Stimulated activated CD4-positive, alpha-beta T cell treated with anti-CD3 and anti-CD28 coated beads, Interleukin-4, amount 100 ng/mL, for 48 hours (primary cell): ENCODE results near the gene NR1I3.

Experiments
- DNase-seq, 2 donors: peaks; one replicate each; pipeline ENCODE4 v3.0.0-alpha.2; 2020; ENCODE audit warnings: low read depth in 2 of 2

The NR1I3 gene

DNA sequence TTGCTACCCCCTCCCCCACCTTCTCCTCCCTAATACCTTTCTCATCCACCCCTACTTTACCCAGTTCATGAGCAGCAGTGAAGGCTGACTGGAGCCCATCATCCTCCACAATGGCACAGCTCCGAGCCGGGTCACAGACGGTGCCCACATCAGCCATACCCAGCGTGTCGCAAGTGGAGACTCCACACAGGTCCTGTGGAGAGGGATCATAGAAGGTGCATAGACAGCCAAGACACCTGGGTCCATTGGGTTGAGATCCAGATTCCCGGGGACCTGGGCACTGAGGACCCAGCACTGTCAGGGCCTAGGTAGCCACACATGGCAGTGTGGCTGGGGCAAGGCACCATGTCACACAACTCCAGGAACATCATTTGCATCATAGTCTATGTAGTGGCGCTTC, 41.9 kb downstream of the NR1I3 start:
- no peak for DNase-seq

DNA sequence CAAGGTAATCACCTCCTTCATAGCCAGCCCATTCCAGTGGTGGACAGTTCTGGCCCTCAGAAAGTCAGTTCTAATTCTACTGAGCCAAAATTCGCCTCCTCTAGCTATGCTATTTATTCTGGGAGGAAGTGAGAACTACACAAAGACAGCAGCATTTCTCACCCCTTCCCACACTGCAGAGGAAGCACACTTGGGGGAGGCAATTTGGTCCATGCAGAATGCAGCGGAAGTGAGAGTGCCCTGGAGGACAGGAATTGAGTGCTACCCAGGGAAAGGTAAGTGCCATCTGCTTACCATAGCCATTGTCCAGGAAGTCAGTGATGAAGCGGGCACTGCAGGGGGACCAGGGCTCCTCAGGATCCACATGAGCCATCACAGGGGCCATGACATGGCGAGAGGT, 42.8 kb downstream of the NR1I3 start:
- no peak for DNase-seq

DNA sequence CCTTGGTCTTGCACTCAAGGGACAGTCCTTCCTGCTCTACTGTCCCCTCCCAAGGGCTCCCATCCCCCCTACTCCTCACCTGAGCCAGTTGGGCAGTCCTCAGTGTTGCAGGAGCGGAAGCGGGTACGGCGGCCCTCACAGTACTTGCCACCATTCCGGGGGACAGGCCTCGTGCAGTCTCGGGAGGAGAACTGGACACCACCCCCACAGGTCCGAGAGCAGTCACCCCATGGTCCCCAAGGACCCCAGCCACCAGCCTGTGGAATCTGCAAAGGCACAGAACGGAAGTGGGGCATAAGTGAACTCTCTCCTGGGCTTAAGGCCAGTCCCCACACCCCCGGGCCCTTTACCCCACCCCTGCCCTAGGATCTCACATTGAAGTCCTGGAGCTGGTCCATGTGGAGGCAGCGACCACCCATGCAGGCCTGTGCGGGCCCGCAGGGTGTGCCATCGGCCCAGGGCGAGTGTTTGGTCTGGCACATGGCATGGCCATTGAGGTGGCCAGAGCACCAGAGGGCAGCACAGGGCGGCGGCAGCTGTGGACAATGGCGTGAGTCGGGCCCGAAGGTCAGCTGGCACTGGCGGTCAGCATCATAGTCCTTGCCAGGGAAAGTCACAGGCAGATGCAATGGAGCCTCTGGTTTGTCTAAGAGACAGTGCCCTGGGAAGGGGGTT, 44.3 kb downstream of the NR1I3 start:
- DNase-seq = no peak

DNA sequence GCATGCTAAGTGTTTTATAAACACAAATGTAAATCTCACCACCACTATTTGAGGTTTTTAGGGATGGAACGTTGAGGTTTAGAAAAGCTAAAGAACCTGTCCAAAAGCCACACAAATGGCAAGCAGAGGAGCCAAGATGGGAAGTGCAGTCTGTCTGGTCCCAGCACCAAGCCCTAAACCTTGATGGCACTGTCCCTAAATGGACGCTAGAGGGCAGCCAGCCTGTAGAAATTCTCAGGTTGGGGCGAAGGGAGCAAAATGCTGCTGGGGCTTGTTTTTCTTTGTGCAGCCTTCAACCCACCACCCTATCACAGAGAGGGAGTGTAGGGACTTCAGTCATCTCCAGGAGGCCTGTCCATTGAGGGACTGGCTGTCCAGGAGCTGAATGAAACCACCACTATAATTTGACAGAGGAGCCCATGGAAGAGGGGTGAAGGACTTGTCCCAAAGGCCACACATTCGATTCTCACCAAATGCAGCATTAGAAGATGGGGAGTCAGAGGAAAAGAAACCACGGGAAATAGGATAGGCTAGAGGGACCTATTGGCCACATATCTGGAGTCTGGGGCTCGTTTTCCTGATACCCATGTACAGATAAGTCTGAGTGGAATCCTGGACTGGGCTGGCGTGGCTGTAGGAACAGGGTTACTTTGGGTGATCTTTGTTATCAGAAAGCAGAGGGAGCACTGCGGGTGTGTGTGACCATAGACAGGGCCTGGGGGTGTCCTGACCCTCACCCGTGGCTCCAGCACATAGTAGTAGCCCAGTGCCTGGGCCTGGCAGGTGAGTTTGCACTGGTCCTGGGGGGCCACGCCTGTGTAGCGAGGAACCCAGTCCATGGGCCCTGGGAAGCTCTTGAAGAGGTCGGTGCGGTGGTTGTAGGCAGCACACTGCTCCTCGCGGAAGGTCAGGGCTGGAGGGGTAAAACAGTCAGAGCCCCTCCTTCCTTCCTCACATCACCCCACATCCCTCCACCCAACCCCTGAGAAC, 45.2 kb downstream of the NR1I3 start:
- DNase-seq = peak; percentile 46 to 56

DNA sequence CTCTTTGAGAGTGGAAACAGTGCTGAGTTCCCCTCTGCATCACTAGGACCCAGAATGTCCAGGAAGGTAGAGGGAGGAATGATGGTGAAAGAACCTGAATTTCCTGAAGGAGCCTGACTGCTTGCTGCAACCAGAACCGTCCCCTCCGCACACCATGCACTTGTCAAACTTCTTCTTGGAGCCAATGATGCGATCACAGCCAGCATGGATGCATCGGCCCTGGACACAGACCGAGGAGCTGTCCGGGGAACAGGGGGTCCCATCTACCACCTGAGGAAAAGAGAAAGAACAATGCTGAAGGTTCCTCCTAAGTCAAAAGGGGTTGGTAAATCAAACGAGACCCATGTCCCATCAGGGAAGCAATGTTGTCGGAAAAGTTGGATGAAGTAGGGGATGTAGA, 46.0 kb downstream of the NR1I3 start:
- no peak for DNase-seq

DNA sequence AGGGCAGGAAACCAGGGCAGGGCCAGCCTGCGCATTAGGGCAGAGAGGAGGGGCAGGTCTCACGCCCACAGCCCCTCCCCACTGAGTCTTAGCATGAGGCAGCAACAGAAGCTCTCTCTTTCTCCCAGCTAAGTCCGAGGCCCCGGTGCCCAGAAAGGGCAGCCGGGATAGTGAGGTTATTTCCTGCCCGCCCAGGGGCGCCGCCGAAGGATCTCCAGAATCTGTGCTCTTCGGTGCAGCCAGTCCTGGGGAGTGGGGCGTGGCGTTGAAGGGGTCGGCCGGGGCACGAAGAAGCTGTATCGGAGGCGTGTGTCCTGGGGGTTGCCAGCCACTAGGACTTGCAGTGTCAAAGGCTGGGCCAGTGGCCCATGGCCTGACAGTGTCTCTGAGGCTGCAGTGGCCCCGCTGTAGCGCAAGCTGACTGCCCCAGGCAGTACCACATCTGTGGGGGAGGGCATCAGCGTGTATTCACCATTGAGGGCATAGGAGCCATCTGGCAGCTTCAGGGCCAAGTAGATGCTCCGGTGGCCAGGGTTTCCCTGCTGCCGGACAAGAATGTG, 47.0 kb downstream of the NR1I3 start:
- no peak for DNase-seq

DNA sequence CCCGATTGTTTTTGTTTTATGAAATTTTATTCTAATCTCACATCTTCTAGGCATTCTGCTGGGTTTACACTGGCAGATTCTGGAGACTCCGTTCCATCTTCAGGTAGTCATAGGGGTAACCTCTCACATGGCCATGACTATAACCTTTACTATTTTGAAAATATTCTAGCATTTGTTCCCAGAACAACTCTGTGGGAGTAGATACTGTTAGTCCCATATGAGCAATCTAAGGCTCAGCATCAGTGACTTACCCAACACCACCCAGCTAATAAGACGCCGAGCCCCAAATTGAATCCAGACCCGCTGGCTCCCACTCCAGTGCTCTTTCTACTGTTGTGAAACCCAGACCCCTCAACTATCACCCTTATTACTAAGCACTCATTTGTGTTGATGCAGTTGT, 49.0 kb downstream of the NR1I3 start:
- DNase-seq = no peak

DNA sequence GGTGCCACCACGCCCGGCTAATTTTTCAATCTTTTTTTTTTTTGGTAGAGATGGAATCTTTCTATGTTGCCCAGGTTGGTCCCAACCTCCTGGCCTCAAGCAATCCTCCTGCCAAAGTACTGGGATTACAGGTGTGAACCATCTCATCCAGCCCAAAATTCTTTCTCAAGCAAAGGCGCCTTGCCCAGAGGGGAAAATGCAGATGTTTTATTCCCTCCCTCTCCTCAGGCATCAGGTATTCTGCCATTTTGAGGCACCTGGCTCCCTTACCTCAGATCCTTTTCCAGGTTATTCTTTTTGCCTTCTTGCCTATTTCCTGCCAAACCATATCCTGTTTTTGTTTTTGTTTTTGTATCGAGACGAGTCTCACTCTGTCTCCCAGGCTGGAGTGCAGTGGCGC, 49.6 kb downstream of the NR1I3 start:
- no peak for DNase-seq

DNA sequence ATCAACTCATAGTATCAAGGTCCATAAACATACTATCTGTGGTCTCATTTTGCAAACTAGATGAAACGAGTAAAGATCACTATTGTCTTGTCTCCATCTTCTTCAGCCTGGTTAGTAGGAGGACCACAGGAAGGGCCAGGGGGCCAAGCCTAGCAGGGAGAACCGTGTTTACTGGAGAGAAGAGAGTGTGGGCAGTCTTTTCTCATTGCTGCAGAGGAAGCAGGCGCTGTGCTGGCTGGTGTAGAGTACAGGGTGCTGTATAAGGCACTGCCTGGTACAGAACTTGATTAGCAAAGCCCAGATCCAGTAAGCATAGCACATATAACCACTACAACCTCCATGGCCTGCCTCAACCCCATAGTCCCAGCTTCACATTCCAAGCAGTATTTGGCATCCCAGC, 50.7 kb downstream of the NR1I3 start:
- no peak for DNase-seq

DNA sequence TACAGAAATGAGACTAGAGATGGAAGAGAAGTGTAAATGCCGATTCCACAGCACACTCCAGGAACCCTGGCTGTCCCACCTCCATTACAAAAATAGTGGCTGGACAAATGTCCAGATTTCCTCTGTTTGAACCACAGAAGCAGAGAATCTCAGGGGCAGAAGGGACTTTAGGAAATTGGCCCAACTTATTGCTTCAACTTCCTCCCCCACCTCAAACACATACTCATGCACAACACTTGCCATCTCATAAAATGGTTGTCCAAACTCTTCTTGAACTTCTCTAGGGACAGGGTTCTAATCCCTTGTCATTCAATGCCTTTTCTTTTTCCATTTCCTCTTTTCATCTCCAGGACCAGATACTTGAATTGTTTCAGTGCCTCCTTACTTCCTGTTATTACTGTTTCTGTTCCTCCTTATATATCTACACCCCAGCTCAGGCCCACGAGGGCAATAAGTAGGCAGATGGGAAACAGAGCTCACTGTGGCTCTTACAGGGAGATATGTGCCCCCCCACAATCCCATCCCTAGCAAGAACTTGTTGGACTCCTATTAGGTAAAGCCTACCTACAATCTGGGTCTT, 52.2 kb downstream of the NR1I3 start:
- no peak for DNase-seq

DNA sequence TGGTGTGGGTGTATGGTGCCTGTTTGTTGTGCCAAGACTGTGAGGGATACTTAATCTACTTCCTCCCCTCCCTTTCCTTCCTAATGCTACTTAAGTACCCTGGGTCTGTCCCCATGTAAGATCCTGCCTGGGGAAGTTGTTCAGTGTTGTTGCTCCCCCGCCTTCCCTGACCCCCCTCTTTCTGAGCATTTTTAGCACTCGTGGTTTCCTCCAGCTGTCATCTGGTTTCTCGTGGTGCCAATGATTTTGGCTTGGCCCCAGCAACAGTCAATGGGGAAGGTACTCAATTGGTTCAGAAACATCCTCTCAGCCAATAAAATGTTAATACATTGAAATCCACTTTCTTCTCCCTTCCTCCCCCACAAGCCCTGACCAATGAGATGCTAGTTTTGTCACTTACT, 52.7 kb downstream of the NR1I3 start:
- DNase-seq = peak; percentile 42 to 56

DNA sequence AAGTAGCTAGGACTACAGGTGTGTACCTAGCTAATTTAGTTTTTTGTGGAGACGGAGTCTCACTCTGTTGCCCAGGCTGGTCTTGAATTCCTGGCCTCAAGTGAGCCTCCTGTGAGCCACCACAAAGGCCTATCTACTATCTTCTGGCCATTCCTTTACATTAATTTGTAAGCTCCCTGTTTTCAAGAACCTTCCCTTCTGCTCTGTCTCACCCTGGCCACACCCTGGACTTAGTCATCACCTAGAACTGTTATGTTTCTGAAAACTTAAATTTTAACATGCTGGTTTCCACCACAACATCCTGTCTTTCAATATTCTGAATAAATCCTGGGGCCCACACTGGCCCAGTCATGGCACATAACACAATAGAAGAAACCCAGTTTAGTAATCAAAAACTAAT, 55.8 kb downstream of the NR1I3 start:
- peak in 1 of 2 donors; percentile 54 for DNase-seq

DNA sequence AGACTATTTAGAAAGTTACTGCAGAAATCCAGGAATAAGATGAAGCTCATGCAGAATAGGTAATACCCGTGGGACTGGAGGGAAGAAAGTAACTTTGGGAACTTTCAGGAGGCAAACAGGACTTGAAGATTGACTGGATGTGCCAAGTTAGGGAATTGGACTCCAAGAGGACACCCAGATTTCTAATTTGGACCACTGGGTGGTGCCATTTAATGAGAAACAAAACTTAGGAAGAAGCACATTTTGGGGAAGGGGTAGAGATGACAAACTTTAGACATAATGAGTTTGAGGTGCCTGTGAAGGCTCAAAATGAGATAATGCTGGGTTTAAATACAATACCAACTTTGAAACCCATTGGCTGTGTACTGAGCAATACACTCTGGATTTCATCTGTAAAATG, 57.4 kb downstream of the NR1I3 start:
- DNase-seq = no peak

DNA sequence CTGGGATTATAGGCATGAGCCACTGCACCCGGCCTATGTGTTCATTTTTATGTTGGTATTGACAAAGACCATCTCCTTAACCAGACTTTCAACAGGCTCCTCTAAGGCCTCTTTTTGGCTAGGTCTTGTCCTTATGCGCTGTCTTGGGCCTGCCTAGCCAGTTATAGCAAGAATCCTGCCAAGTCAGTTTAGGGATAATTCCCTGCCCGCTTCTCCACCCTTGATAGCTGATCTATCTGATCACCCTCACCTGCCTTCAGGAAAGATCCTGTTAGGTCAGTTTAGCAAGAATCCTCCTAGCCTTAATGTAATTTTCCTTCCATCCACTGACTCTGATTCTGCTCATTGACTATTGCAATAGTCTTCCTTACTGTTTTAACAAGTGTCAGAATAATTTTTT, 58.3 kb downstream of the NR1I3 start:
- DNase-seq = no peak
